Measurements from ENCODE around the gene CCDC171. TPM values are rescaled to one million over a fixed set of nuclear protein-coding genes. Genes with fewer than 3 reads are reported as not detected.
A peak's percentile ranks its signal among the peaks of the same experiment; 100 is the strongest.

The CCDC171 gene
- total and polyA plus RNA-seq, 2 experiments from 2014 or later, result 4.4 to 5.1 TPM

DNA sequence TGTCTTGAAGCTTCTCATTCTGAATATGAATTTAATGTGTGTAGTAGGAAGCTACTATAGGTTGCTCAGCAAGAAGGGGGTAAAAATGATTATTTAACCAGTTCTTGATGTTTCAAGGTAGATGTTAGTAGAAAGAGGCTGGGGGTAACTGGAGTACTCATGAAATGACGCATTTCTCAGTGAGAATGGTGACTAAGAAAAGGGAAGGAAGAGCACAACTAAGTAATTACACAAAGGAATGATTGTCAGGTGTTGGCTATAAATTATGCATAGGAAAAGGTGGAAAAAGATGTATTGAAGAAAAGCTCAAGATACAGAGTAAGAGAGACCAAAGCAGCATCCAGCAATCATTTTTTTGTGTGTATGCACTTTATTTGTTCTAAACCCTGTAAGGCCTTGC, 40.6 kb upstream of the CCDC171 start (continued):
- TF ChIP-seq, protein P1, sequence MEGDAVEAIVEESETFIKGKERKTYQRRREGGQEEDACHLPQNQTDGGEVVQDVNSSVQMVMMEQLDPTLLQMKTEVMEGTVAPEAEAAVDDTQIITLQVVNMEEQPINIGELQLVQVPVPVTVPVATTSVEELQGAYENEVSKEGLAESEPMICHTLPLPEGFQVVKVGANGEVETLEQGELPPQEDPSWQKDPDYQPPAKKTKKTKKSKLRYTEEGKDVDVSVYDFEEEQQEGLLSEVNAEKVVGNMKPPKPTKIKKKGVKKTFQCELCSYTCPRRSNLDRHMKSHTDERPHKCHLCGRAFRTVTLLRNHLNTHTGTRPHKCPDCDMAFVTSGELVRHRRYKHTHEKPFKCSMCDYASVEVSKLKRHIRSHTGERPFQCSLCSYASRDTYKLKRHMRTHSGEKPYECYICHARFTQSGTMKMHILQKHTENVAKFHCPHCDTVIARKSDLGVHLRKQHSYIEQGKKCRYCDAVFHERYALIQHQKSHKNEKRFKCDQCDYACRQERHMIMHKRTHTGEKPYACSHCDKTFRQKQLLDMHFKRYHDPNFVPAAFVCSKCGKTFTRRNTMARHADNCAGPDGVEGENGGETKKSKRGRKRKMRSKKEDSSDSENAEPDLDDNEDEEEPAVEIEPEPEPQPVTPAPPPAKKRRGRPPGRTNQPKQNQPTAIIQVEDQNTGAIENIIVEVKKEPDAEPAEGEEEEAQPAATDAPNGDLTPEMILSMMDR (conservative IDR thresholded peaks at IDR 0.05; ENCODE audit: low read depth in 2 of 2), result no peak
- TF ChIP-seq NANOG (IDR thresholded peaks at IDR 0.05; ENCODE audit: borderline replicate concordance), result no peak
- no peak for TF ChIP-seq CREB1 (CRISPR knock-in tag; IDR thresholded peaks at IDR 0.05; ENCODE audit: low read depth)
- TF ChIP-seq JUNB (IDR thresholded peaks at IDR 0.05; ENCODE audit: unreplicated experiment), result no peak

DNA sequence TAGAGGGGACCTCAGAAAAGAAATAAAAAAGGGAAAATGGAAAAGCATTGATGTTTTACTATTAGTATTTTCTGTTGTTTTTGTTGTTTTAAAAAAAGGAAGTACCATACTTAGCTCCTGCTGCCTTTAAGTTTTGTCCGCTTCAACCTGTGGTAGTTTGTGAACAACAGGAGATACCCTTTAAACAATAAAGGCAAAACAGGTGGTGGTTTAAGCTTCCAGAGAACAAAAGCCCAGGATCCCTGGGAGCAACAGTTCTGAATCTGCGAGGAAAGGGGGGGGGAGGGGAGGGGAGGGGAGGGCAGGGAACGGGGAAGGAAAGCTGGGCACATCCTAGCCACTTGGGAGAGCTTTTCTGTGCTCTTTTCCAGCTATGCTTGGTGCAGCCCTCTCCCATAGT, 40.0 kb upstream of the CCDC171 start:
- Histone ChIP-seq H3K4me3 (peak overlapping the region; percentile 91), H3K4me2 (peak overlapping the region; percentile 83), H3K27me3 (ENCODE audit: insufficient read depth) (no peaks in the 10 kb centered on the region), H3K4me1 (ENCODE audit: insufficient read depth) (peaks cover 25% of the 10 kb centered on the region), H2AFZ (no peak overlapping the region), H3K36me3 (ENCODE audit: insufficient read depth) (peaks cover 19% of the 10 kb centered on the region), H3K9me2 (ENCODE audit: insufficient read depth) (no peaks in the 10 kb centered on the region), H3F3A (replicated peaks; ENCODE audit: low read depth) (peaks cover 6% of the 10 kb centered on the region; the same call in 1 of the 2 replicates), H4K20me1 (replicated peaks; ENCODE audit: insufficient read depth) (peaks cover 19% of the 10 kb centered on the region), H3K27ac (ENCODE audit: low read depth) (peak overlapping the region; percentile 99), H3K79me2 (replicated peaks; ENCODE audit: insufficient read depth) (peaks cover 41% of the 10 kb centered on the region)
- DNase-seq (ENCODE audit: low spot score), result peak; percentile 88
- peaks cover 4% of the 10 kb centered on the region for H3K27me3 Mint-ChIP-seq (ENCODE audit: insufficient read depth, low read depth, poor library complexity)
- H3K9me3 Mint-ChIP-seq, result peaks cover 3% of the 10 kb centered on the region; the same call in 1 of the 3 replicates
- TF ChIP-seq EZH2 (IDR thresholded peaks at IDR 0.05; ENCODE audit: low read depth, unreplicated experiment) (no peak), NANOG (IDR thresholded peaks at IDR 0.05; ENCODE audit: borderline replicate concordance) (peak; percentile 61)
- peaks cover 35% of the 10 kb centered on the region for H3K4me1 Mint-ChIP-seq
- peak overlapping the region; percentile 90 for H3K4me3 Mint-ChIP-seq
- peak overlapping the region; percentile 97 for H3K27ac Mint-ChIP-seq
- H3K36me3 Mint-ChIP-seq (ENCODE audit: low read depth), result peaks cover 22% of the 10 kb centered on the region
- ATAC-seq, result peak; percentile 49

DNA sequence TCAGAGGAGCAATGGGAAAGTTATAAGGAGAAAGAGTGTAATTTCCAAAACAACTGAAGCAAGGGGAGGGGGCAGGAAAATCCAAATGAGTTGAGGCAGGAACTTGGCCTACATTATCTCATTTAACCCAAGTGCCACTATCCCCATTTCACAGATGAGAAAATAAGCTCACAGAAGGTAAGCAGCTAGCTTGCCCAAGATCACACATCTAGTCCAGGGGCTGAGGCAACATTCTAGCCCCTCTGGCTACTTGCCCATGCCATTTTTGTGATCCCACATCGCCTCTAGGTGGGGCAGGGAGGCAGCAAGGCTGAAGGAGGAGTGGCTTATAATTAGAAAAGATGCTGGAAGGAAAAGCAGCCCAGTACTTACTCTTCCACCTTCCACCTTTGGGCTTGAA, 39.5 kb upstream of the CCDC171 start:
- DNase-seq (ENCODE audit: low spot score) (peak; percentile 84), ATAC-seq (peak; percentile 50)
- H3K27ac ChIP-seq (ENCODE audit: low read depth), result peak overlapping the region; percentile 95
- no peak overlapping the region for H2AFZ ChIP-seq
- H3K4me1 Mint-ChIP-seq, result peaks cover 30% of the 10 kb centered on the region
- H3F3A ChIP-seq (replicated peaks; ENCODE audit: low read depth), result peaks cover 6% of the 10 kb centered on the region; the same call in 1 of the 2 replicates
- H3K4me3 Mint-ChIP-seq, result peak overlapping the region; percentile 50; the same call in 2 of the 3 replicates
- TF ChIP-seq, protein P2, sequence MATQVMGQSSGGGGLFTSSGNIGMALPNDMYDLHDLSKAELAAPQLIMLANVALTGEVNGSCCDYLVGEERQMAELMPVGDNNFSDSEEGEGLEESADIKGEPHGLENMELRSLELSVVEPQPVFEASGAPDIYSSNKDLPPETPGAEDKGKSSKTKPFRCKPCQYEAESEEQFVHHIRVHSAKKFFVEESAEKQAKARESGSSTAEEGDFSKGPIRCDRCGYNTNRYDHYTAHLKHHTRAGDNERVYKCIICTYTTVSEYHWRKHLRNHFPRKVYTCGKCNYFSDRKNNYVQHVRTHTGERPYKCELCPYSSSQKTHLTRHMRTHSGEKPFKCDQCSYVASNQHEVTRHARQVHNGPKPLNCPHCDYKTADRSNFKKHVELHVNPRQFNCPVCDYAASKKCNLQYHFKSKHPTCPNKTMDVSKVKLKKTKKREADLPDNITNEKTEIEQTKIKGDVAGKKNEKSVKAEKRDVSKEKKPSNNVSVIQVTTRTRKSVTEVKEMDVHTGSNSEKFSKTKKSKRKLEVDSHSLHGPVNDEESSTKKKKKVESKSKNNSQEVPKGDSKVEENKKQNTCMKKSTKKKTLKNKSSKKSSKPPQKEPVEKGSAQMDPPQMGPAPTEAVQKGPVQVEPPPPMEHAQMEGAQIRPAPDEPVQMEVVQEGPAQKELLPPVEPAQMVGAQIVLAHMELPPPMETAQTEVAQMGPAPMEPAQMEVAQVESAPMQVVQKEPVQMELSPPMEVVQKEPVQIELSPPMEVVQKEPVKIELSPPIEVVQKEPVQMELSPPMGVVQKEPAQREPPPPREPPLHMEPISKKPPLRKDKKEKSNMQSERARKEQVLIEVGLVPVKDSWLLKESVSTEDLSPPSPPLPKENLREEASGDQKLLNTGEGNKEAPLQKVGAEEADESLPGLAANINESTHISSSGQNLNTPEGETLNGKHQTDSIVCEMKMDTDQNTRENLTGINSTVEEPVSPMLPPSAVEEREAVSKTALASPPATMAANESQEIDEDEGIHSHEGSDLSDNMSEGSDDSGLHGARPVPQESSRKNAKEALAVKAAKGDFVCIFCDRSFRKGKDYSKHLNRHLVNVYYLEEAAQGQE (IDR thresholded peaks at IDR 0.05; ENCODE audit: unreplicated experiment), result no peak
- no peak for TF ChIP-seq STAT1 (IDR thresholded peaks at IDR 0.05; ENCODE audit: unreplicated experiment)
- TF ChIP-seq POLR2AphosphoS5 (IDR thresholded peaks at IDR 0.05; ENCODE audit: low read depth), result no peak
- TF ChIP-seq, protein P1 (conservative IDR thresholded peaks at IDR 0.05; ENCODE audit: low read depth in 2 of 2), result peak; percentile 60 to 68
- TF ChIP-seq JUNB (IDR thresholded peaks at IDR 0.05; ENCODE audit: unreplicated experiment), result no peak
- TF ChIP-seq EZH2 (IDR thresholded peaks at IDR 0.05; ENCODE audit: low read depth, unreplicated experiment), result no peak
- TF ChIP-seq ZNF114 (CRISPR knock-in tag; IDR thresholded peaks at IDR 0.05), result no peak
- H3K36me3 Mint-ChIP-seq (ENCODE audit: low read depth), result peaks cover 17% of the 10 kb centered on the region
- peak overlapping the region; percentile 61 for H3K4me2 ChIP-seq
- peak overlapping the region; percentile 38 for H3K4me3 ChIP-seq
- H3K9me2 ChIP-seq (ENCODE audit: insufficient read depth), result no peaks in the 10 kb centered on the region
- H3K36me3 ChIP-seq (ENCODE audit: insufficient read depth), result peaks cover 15% of the 10 kb centered on the region
- H3K79me2 ChIP-seq (replicated peaks; ENCODE audit: insufficient read depth), result peaks cover 36% of the 10 kb centered on the region
- H3K27me3 ChIP-seq (ENCODE audit: insufficient read depth), result no peaks in the 10 kb centered on the region
- peaks cover 4% of the 10 kb centered on the region for H3K27me3 Mint-ChIP-seq (ENCODE audit: insufficient read depth, low read depth, poor library complexity)
- H4K20me1 ChIP-seq (replicated peaks; ENCODE audit: insufficient read depth), result peaks cover 15% of the 10 kb centered on the region
- H3K4me1 ChIP-seq (ENCODE audit: insufficient read depth), result peaks cover 21% of the 10 kb centered on the region
- peaks cover 3% of the 10 kb centered on the region; the same call in 1 of the 3 replicates for H3K9me3 Mint-ChIP-seq
- peak overlapping the region; percentile 88 for H3K27ac Mint-ChIP-seq

All from GM23338 (cell line).